SK-N-SH treated with all-trans-retinoic acid at 6 μM for 48 hours (cell line): Measurements from ENCODE around the gene WNT5A.

Experiments used
- ATAC-seq: fragments of 200-7000 bp; cut with Tn5 transposase; 3 replicates; pipeline ENCODE4 v1.9.1; 2020; ENCODE audit warnings: mild to moderate bottlenecking, moderate library complexity
- ARNTL ChIP-seq: fragments of 450-650 bp; formaldehyde crosslinking; IDR thresholded peaks from 2 replicates; pipeline ENCODE4 v1.5.0; 2020; ENCODE audit warnings: low read depth, mild to moderate bottlenecking, moderate library complexity, borderline replicate concordance
- BACH2 ChIP-seq: fragments of 250-450 bp; sonication (Bioruptor Pico); IDR thresholded peaks from 2 replicates; pipeline ENCODE4 v1.9.0; 2021; ENCODE audit warnings: mild to moderate bottlenecking, borderline replicate concordance
- CSDC2 ChIP-seq: fragments of 250-450 bp; sonication (Bioruptor Pico); IDR thresholded peaks from 2 replicates; pipeline ENCODE4 v1.5.0; 2020; ENCODE audit warnings: mild to moderate bottlenecking, moderate library complexity
- CSRNP3 ChIP-seq: fragments of 250-450 bp; sonication (Bioruptor Pico); IDR thresholded peaks from 2 replicates; pipeline ENCODE4 v1.5.1; 2021; ENCODE audit warnings: mild to moderate bottlenecking, moderate library complexity
- ESRRG ChIP-seq: fragments of 250-450 bp; sonication (Bioruptor Pico); IDR thresholded peaks from 2 replicates; pipeline ENCODE4 v1.6.1; 2021; ENCODE audit warnings: mild to moderate bottlenecking
- GLIS3 ChIP-seq: fragments of 250-450 bp; sonication (Bioruptor Pico); IDR thresholded peaks from 2 replicates; pipeline ENCODE4 v1.5.0; 2020; ENCODE audit warnings: mild to moderate bottlenecking, moderate library complexity
- ISL1 ChIP-seq: fragments of 250-450 bp; sonication (Bioruptor Pico); IDR thresholded peaks from 2 replicates; pipeline ENCODE4 v2.1.2; 2022; ENCODE audit warnings: mild to moderate bottlenecking, moderate library complexity
- PATZ1 ChIP-seq: fragments of 250-450 bp; sonication (Bioruptor Pico); IDR thresholded peaks from 2 replicates; pipeline ENCODE4 v1.8.0; 2020; ENCODE audit warnings: mild to moderate bottlenecking, moderate library complexity, borderline replicate concordance
- POU6F1 ChIP-seq: fragments of 250-450 bp; sonication (Bioruptor Pico); IDR thresholded peaks from 2 replicates; pipeline ENCODE4 v1.8.0; 2021; ENCODE audit warnings: low read depth, mild to moderate bottlenecking, moderate library complexity, borderline replicate concordance
- PPARA ChIP-seq: fragments of 250-450 bp; sonication (Bioruptor Pico); IDR thresholded peaks from 2 replicates; pipeline ENCODE4 v1.5.0; 2020; ENCODE audit warnings: mild to moderate bottlenecking, borderline replicate concordance
- RARB ChIP-seq: fragments of 250-450 bp; sonication (Bioruptor Pico); IDR thresholded peaks from 2 replicates; pipeline ENCODE4 v1.8.0; 2021; ENCODE audit warnings: mild to moderate bottlenecking, moderate library complexity
- SNAI2 ChIP-seq: fragments of 250-450 bp; sonication (Bioruptor Pico); IDR thresholded peaks from 2 replicates; pipeline ENCODE4 v1.5.0; 2020; ENCODE audit warnings: mild to moderate bottlenecking, moderate library complexity
- TCF4 ChIP-seq: fragments of 250-450 bp; sonication (Bioruptor Pico); IDR thresholded peaks from 2 replicates; pipeline ENCODE4 v1.8.0; 2021; ENCODE audit warnings: mild to moderate bottlenecking, moderate library complexity, borderline replicate concordance
- TOX ChIP-seq: fragments of 250-450 bp; sonication (Bioruptor Pico); IDR thresholded peaks from 2 replicates; pipeline ENCODE4 v1.8.0; 2021; ENCODE audit warnings: mild to moderate bottlenecking, moderate library complexity, borderline replicate concordance
- TSHZ2 ChIP-seq: fragments of 250-450 bp; sonication (Bioruptor Pico); IDR thresholded peaks from 2 replicates; pipeline ENCODE4 v1.5.0; 2020; ENCODE audit warnings: mild to moderate bottlenecking, moderate library complexity
- ZC3H10 ChIP-seq: fragments of 250-450 bp; sonication (Bioruptor Pico); IDR thresholded peaks from 2 replicates; pipeline ENCODE4 v1.5.1; 2021; ENCODE audit warnings: mild to moderate bottlenecking, moderate library complexity
- ZNF565 ChIP-seq: fragments of 450-650 bp; formaldehyde crosslinking; conservative IDR thresholded peaks from 2 replicates; pipeline ENCODE4 v1.5.0; 2020; ENCODE audit warnings: low read depth, mild to moderate bottlenecking, moderate library complexity
- ZNF8 ChIP-seq: fragments of 450-650 bp; formaldehyde crosslinking; IDR thresholded peaks from 2 replicates; pipeline ENCODE4 v1.5.0; 2020; ENCODE audit warnings: mild to moderate bottlenecking, moderate library complexity

Gene WNT5A

DNA sequence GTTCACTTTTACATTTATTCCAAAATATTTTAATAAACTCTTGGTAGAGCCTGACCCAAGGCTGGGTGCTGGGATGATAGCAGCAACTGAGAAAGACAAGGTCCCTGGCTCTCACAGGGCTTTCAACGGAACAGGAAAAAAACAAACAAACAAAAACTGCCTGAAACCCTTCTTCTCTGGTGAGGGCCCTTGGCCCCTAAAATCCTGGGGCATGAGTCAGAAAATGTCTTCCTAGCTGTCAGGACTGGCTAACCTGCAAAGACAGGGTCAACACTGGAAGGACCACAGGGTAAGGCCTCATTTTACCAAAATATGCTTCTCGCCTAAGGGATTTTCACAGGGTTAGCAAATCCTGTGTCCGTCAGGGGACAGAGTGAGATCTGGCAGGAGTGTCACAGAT is 45.7 kb upstream of the WNT5A start:
- ATAC-seq = no peak

DNA sequence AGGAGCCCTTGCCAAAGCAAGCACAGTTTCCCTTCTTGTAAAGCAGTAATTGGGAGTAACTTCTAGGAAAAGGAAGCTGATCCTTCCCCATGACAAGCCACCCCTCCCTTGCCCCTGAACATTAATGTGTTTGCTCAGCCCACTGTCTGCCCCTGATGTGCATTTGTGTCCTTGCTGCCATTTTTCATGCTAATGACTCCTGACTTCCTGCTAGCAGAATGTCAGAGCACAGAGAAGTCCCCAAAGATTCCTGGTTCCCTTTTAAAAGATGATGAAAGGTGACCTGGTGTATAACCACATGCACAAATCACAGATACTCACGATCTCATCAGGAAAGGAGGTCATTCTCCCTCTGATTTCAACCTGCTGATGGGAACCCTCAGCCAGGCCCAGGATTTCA is 44.2 kb upstream of the WNT5A start:
- ATAC-seq = no peak
- TF ChIP-seq SNAI2 (CRISPR knock-in tag) (no peak), ZNF565 (no peak), ARNTL (CRISPR knock-in tag) (no peak), ESRRG (no peak), POU6F1 (CRISPR knock-in tag) (no peak), TCF4 (CRISPR knock-in tag) (no peak)
- TF ChIP-seq, all 23 proteins: peak for 0

More for the DNA sequence above, 45.7 kb upstream of the WNT5A start:
- TF ChIP-seq PPARA (CRISPR knock-in tag) = no peak
- TF ChIP-seq ARNTL (CRISPR knock-in tag) = no peak
- no peak for TF ChIP-seq PATZ1 (CRISPR knock-in tag)

- no peak for ATAC-seq
- TF ChIP-seq PPARA (CRISPR knock-in tag) (no peak), POU6F1 (CRISPR knock-in tag) (no peak), ESRRG (no peak), RARB (CRISPR knock-in tag) (no peak), TSHZ2 (CRISPR knock-in tag) (no peak), CSRNP3 (CRISPR knock-in tag) (no peak), TCF4 (CRISPR knock-in tag) (no peak), GLIS3 (CRISPR knock-in tag) (no peak), ZNF565 (no peak), TOX (no peak), CSDC2 (CRISPR knock-in tag) (no peak), ZC3H10 (CRISPR knock-in tag) (no peak), ISL1 (CRISPR knock-in tag) (no peak), BACH2 (no peak)
Observed at GRCh38 chr3:55527361-55527760, 40.3 kb upstream of the WNT5A start.

GRCh38 chr3:55526332-55527030 is 39.4 kb upstream of the WNT5A start:
- ATAC-seq = no peak
- no peak for TF ChIP-seq TCF4 (CRISPR knock-in tag)
- no peak for TF ChIP-seq POU6F1 (CRISPR knock-in tag)
- TF ChIP-seq ZC3H10 (CRISPR knock-in tag) = no peak
- TF ChIP-seq PATZ1 (CRISPR knock-in tag) = no peak
- no peak for TF ChIP-seq ZNF8
